Mesenchymal stem cell (in vitro differentiated cells and primary cell): ENCODE results near the gene CYFIP2.

Experiments used
- DNase-seq: peaks from one replicate; pipeline ENCODE4 v3.0.0-alpha.2; 2013
- H2AFZ ChIP-seq: one replicate; pipeline ENCODE4 v1.6.1; 2013; ENCODE audit warnings: low read depth, mild to moderate bottlenecking, control low read depth, inconsistent platforms, low read length, moderate library complexity
- H2AK5ac ChIP-seq: 2 replicates; pipeline ENCODE4 v1.6.1; 2013; ENCODE audit warnings: low read length, moderate library complexity, mild to moderate bottlenecking, inconsistent platforms; ENCODE audit not compliant: severe bottlenecking
- H2BK120ac ChIP-seq: one replicate; pipeline ENCODE4 v1.6.1; 2013; ENCODE audit warnings: low read depth, mild to moderate bottlenecking, inconsistent platforms, low read length, moderate library complexity
- H2BK12ac ChIP-seq, 2 experiments: one replicate each; pipeline ENCODE4 v1.6.1; 2013; ENCODE audit warnings: inconsistent platforms in 2 of 2, low read length in 2 of 2, mild to moderate bottlenecking in 2 of 2, moderate library complexity in 2 of 2, control low read depth in 1 of 2
- H2BK15ac ChIP-seq: one replicate; pipeline ENCODE4 v1.6.1; 2013; ENCODE audit warnings: mild to moderate bottlenecking, low read depth, inconsistent platforms; ENCODE audit not compliant: poor library complexity, severe bottlenecking
- H2BK5ac ChIP-seq: 2 replicates; pipeline ENCODE4 v1.6.1; 2013; ENCODE audit warnings: low read depth, mild to moderate bottlenecking, low read length, control low read depth, inconsistent platforms; ENCODE audit not compliant: poor library complexity, severe bottlenecking
- H3K14ac ChIP-seq, 2 experiments: one replicate each; pipeline ENCODE4 v1.6.1; 2013; ENCODE audit warnings: inconsistent platforms in 2 of 2, low read length in 2 of 2, control low read depth in 1 of 2, mild to moderate bottlenecking in 1 of 2, moderate library complexity in 1 of 2
- H3K18ac ChIP-seq, 2 experiments: one replicate each; pipeline ENCODE4 v1.6.1; 2013; ENCODE audit warnings: inconsistent platforms in 2 of 2, low read length in 2 of 2, control low read depth in 1 of 2, low read depth in 1 of 2, mild to moderate bottlenecking in 1 of 2
- H3K23ac ChIP-seq, 2 experiments: one replicate each; pipeline ENCODE4 v1.6.1; 2013; ENCODE audit warnings: inconsistent platforms in 2 of 2, low read length in 2 of 2, mild to moderate bottlenecking in 2 of 2, moderate library complexity in 2 of 2, control low read depth in 1 of 2
- H3K27ac ChIP-seq: 2 replicates; pipeline ENCODE4 v1.5.1; 2013; ENCODE audit warnings: mild to moderate bottlenecking, moderate library complexity, low read length, control low read depth, inconsistent platforms; ENCODE audit not compliant: poor library complexity, severe bottlenecking
- H3K27me3 ChIP-seq, 2 experiments: 2 replicates each; pipeline versions ENCODE4 v1.6.1 to v1.7.0; 2013; ENCODE audit warnings: low read length in 2 of 2, mild to moderate bottlenecking in 2 of 2, moderate library complexity in 2 of 2, control low read depth in 1 of 2, inconsistent platforms in 1 of 2; ENCODE audit not compliant: control insufficient read depth in 1 of 2, insufficient read depth in 1 of 2
- H3K36me3 ChIP-seq, 2 experiments: 2 replicates each; pipeline versions ENCODE4 v1.6.1 to v1.7.0; 2013; ENCODE audit warnings: low read length in 2 of 2, control low read depth in 1 of 2, inconsistent platforms in 1 of 2, low read depth in 1 of 2, mild to moderate bottlenecking in 1 of 2; ENCODE audit not compliant: insufficient read depth in 2 of 2, control insufficient read depth in 1 of 2
- H3K4ac ChIP-seq, 2 experiments: one replicate each; pipeline ENCODE4 v1.6.1; 2013; ENCODE audit warnings: inconsistent platforms in 2 of 2, low read length in 2 of 2, mild to moderate bottlenecking in 2 of 2, moderate library complexity in 2 of 2, control low read depth in 1 of 2, low read depth in 1 of 2
- H3K4me1 ChIP-seq: 2 replicates; pipeline ENCODE4 v1.6.1; 2013; ENCODE audit warnings: low read depth, low read length, control low read depth; ENCODE audit not compliant: control insufficient read depth, insufficient read depth
- H3K4me2 ChIP-seq: 2 replicates; pipeline ENCODE4 v1.6.1; 2013; ENCODE audit warnings: low read length, mild to moderate bottlenecking, inconsistent platforms; ENCODE audit not compliant: poor library complexity, severe bottlenecking
- H3K4me3 ChIP-seq, 2 experiments: 2 replicates each; pipeline versions ENCODE4 v1.5.1 to v1.7.0; 2013; ENCODE audit warnings: low read length in 2 of 2, mild to moderate bottlenecking in 2 of 2, control low read depth in 1 of 2, low read depth in 1 of 2; ENCODE audit not compliant: insufficient read depth in 1 of 2
- H3K79me1 ChIP-seq: replicated peaks from 2 replicates; pipeline ENCODE4 v1.6.1; 2013; ENCODE audit warnings: mild to moderate bottlenecking, control low read depth, low read length, inconsistent platforms; ENCODE audit not compliant: poor library complexity, severe bottlenecking
- H3K9ac ChIP-seq: 2 replicates; pipeline ENCODE4 v1.7.0; 2013; ENCODE audit warnings: mild to moderate bottlenecking, low read length, moderate library complexity
- H3K9me3 ChIP-seq: 2 replicates; pipeline ENCODE4 v1.7.0; 2013; ENCODE audit warnings: mild to moderate bottlenecking, low read length; ENCODE audit not compliant: control insufficient read depth
- H4K8ac ChIP-seq: one replicate; pipeline ENCODE4 v1.6.1; 2013; ENCODE audit warnings: inconsistent platforms, mild to moderate bottlenecking, low read length, moderate library complexity
- H4K91ac ChIP-seq: one replicate; pipeline ENCODE4 v1.6.1; 2013; ENCODE audit warnings: mild to moderate bottlenecking, low read length, inconsistent platforms
- WGBS: methylation state at CpG from one replicate; pipeline ENCODE4 v1.1.7; 2013; ENCODE audit warnings: mixed read lengths; 5-methylcytosine and 5-hydroxymethylcytosine counted together

Gene CYFIP2

DNA sequence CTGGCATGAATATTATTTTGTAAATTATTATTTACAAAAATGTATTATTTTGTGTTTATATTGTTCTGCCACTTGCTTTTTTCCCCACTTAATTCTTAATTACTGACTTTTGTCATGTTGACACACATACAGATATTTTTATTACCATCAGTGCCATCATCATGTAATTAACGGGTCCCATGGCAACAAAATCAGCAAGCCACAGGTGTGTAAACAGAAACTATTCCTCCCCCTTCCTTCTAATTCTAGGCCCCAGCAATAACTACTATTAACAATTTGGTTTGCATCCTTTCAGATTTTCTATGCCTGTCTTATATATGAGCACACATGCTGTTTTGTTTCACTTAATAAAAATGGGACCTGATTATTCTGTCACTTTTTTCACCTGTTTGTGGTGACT, 29.3 kb downstream of the CYFIP2 start:
- Histone ChIP-seq H3K14ac (no peak overlapping the region), H3K79me1 (peaks cover 4% of the 10 kb centered on the region), H3K4me1 (peaks cover 8% of the 10 kb centered on the region), H2BK12ac (no peak overlapping the region), H2AK5ac (no peak overlapping the region), H3K27me3 (no peaks in the 10 kb centered on the region), H2BK5ac (no peak overlapping the region), H3K4me2 (no peak overlapping the region), H3K36me3 (peaks cover 0 to 18% of the 10 kb centered on the region in 2 experiments), H2BK15ac (no peak overlapping the region), H4K8ac (no peak overlapping the region), H2BK120ac (no peak overlapping the region), H3K23ac (no peak overlapping the region), H3K9me3 (no peaks in the 10 kb centered on the region), H3K9ac (no peak overlapping the region), H3K27ac (no peak overlapping the region), H3K4me3 (no peak overlapping the region), H2AFZ (no peak overlapping the region), H3K18ac (no peak overlapping the region), H3K4ac (no peak overlapping the region), H4K91ac (no peak overlapping the region)
- DNase-seq, result no peak
- 94% methylated on average over 1 of the region's 1 CpG for WGBS

DNA sequence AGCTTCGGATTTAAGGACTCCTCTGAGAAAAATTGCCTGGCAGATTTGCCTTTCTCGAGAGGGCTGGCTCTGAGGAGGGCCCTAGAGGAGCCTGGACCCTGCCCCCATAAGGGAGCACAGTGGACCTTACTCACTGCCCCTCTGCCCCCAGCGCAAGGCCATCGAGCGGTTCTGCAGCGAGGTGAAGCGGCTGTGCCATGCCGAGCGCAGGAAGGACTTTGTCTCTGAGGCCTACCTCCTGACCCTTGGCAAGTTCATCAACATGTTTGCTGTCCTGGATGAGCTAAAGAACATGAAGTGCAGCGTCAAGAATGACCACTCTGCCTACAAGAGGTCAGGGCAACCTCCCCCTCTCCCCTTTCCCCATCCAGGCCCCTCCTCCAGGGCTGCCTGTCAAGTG, 34.6 kb downstream of the CYFIP2 start:
- WGBS, result 84% methylated on average over 10 of the region's 10 CpGs
- no peak overlapping the region for H3K23ac ChIP-seq
- H3K27ac ChIP-seq, result no peak overlapping the region
- no peaks in the 10 kb centered on the region for H3K9me3 ChIP-seq
- no peak overlapping the region for H2AFZ ChIP-seq
- H3K4me3 ChIP-seq, result no peak overlapping the region
- no peaks in the 10 kb centered on the region for H3K27me3 ChIP-seq
- no peak for DNase-seq
- H3K4me1 ChIP-seq, result no peaks in the 10 kb centered on the region
- H4K91ac ChIP-seq, result no peak overlapping the region
- H3K18ac ChIP-seq, result no peak overlapping the region
- H2BK5ac ChIP-seq, result no peak overlapping the region
- H3K9ac ChIP-seq, result no peak overlapping the region
- no peak overlapping the region for H4K8ac ChIP-seq
- no peak overlapping the region for H2BK15ac ChIP-seq
- no peak overlapping the region for H3K4me2 ChIP-seq
- H3K4ac ChIP-seq, result no peak overlapping the region
- H3K79me1 ChIP-seq, result no peaks in the 10 kb centered on the region
- no peak overlapping the region for H3K14ac ChIP-seq
- H2BK12ac ChIP-seq, result no peak overlapping the region
- no peak overlapping the region for H2AK5ac ChIP-seq
- H2BK120ac ChIP-seq, result no peak overlapping the region
- peaks cover 0 to 41% of the 10 kb centered on the region in 2 experiments for H3K36me3 ChIP-seq

DNA sequence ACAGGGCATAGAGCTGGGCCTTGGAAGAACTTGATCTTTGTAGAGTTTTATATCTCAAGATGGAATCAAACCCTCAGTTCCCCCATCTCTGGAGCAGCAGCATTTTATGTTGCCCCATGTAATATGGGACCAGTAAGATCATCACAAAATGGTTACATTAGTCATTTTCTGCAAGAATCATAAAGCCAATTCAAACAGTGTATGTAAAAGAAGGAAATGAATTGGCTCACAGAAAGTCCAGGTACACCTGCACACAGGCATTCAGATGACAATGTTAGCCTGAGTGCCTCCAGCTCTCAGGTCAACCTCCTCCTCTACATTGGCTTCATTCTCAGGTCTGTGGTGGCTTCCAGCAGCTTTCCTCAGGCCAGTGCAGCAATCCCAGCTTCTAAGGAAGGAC, 35.1 kb downstream of the CYFIP2 start:
- Histone ChIP-seq H3K4me1 (no peaks in the 10 kb centered on the region), H3K23ac (no peak overlapping the region), H2BK120ac (no peak overlapping the region), H3K36me3 (peaks cover 0 to 36% of the 10 kb centered on the region in 2 experiments), H3K27ac (no peak overlapping the region), H3K9me3 (no peaks in the 10 kb centered on the region), H2AFZ (no peak overlapping the region), H3K27me3 (no peaks in the 10 kb centered on the region), H4K91ac (no peak overlapping the region), H3K9ac (no peak overlapping the region), H4K8ac (no peak overlapping the region), H3K4me2 (no peak overlapping the region), H2BK5ac (no peak overlapping the region), H3K4ac (no peak overlapping the region), H3K14ac (no peak overlapping the region), H3K4me3 (no peak overlapping the region), H2BK12ac (no peak overlapping the region), H3K79me1 (peaks cover 2% of the 10 kb centered on the region), H2BK15ac (no peak overlapping the region), H2AK5ac (no peak overlapping the region), H3K18ac (no peak overlapping the region)
- DNase-seq, result no peak

DNA sequence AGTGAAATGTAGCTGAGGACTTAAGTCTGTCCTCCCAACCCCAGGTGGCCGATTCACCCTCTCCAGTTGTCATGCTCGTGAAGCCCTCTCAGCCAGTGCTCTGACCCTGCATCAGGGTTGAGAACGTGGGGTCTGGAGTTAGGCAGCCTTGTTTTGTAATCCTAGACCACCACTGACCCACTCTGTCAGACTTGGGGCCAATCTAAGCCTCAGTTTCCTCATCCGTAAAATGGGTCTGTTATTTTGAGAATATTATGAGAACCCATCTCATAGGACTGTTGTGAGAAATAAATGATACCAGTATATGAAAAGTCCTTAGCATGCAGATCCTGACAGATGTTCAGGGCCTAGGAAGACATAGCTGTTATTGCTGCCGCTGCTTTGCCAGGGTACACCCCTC, 37.1 kb downstream of the CYFIP2 start:
- H3K4me3 ChIP-seq, result no peak overlapping the region
- no peak overlapping the region for H3K18ac ChIP-seq
- H4K8ac ChIP-seq, result no peak overlapping the region
- H2BK120ac ChIP-seq, result no peak overlapping the region
- H3K4ac ChIP-seq, result no peak overlapping the region
- H4K91ac ChIP-seq, result no peak overlapping the region
- H3K14ac ChIP-seq, result no peak overlapping the region
- H2BK5ac ChIP-seq, result no peak overlapping the region
- H3K4me1 ChIP-seq, result no peaks in the 10 kb centered on the region
- H3K4me2 ChIP-seq, result no peak overlapping the region
- no peak overlapping the region for H3K27ac ChIP-seq
- no peak overlapping the region for H2AK5ac ChIP-seq
- H3K9me3 ChIP-seq, result no peaks in the 10 kb centered on the region
- H3K27me3 ChIP-seq, result no peaks in the 10 kb centered on the region
- peaks cover 0 to 29% of the 10 kb centered on the region in 2 experiments for H3K36me3 ChIP-seq
- no peak overlapping the region for H2BK12ac ChIP-seq
- DNase-seq, result no peak
- H3K23ac ChIP-seq, result no peak overlapping the region
- WGBS, result 87% methylated on average over 5 of the region's 5 CpGs
- H3K79me1 ChIP-seq, result peaks cover 2% of the 10 kb centered on the region
- H2BK15ac ChIP-seq, result no peak overlapping the region
- no peak overlapping the region for H2AFZ ChIP-seq
- no peak overlapping the region for H3K9ac ChIP-seq
